HepG2 (cell line): ENCODE data around the gene SETD1B. TPM values are rescaled to one million over a fixed set of nuclear protein-coding genes. Genes with fewer than 3 reads are reported as not detected.

Experiments
- DMAP1 ChIP-seq: IDR thresholded peaks from 2 replicates; pipeline ENCODE4 v1.6.1; 2016
- FOSL2 ChIP-seq: sonication (generic); formaldehyde crosslinking; IDR thresholded peaks from 2 replicates; pipeline ENCODE4 v1.4.0; 2020; ENCODE audit warnings: missing genetic modification reagents
- FOXK2 ChIP-seq: fragments of 450-650 bp; IDR thresholded peaks from 2 replicates; pipeline ENCODE4 v1.6.1; 2016
- KLF12 ChIP-seq: sonication (generic); formaldehyde crosslinking; IDR thresholded peaks from 2 replicates; pipeline ENCODE4 v1.4.0; 2020; ENCODE audit warnings: missing genetic modification reagents, borderline replicate concordance
- MAFG ChIP-seq: sonication (generic); formaldehyde crosslinking; IDR thresholded peaks from 2 replicates; pipeline ENCODE4 v1.5.1; 2020; ENCODE audit warnings: mild to moderate bottlenecking, missing genetic modification reagents
- MAFK ChIP-seq, 2 experiments: IDR thresholded peaks in 1 of 2; conservative IDR thresholded peaks in 1 of 2; 2 replicates each; pipeline ENCODE4 v1.6.1; 2011; ENCODE audit warnings: improper control_type of control experiment in 2 of 2, low read length in 2 of 2
- NR2F2 ChIP-seq: IDR thresholded peaks from 2 replicates; pipeline ENCODE4 v1.6.1; 2012; ENCODE audit warnings: low read depth, inconsistent platforms, borderline replicate concordance
- SRF ChIP-seq: IDR thresholded peaks from 2 replicates; pipeline ENCODE4 v1.6.1; 2011; ENCODE audit warnings: mild to moderate bottlenecking, low read depth, low read length, moderate library complexity
- ZNF468 ChIP-seq: sonication (generic); formaldehyde crosslinking; IDR thresholded peaks from 2 replicates; pipeline ENCODE4 v1.8.0; 2022; ENCODE audit warnings: mild to moderate bottlenecking, moderate library complexity, missing genetic modification reagents
- ZNF510 ChIP-seq: sonication (generic); formaldehyde crosslinking; IDR thresholded peaks from 2 replicates; pipeline ENCODE4 v1.4.0; 2020; ENCODE audit warnings: low read depth, mild to moderate bottlenecking, missing genetic modification reagents
- ZNF556 ChIP-seq: sonication (generic); formaldehyde crosslinking; IDR thresholded peaks from 2 replicates; pipeline ENCODE4 v1.4.0; 2020; ENCODE audit warnings: mild to moderate bottlenecking, missing genetic modification reagents, borderline replicate concordance
- polyA plus RNA-seq, 8 experiments: library from polyadenylated mRNA; depleted of rRNA in 3 of 8; stranded (reverse) in 7 of 8; unstranded in 1 of 8; fragments of >200 nt; fragmentation: Illumina TruSeq in 4 of 8; extraction: Trizol in 4 of 8; gene quantifications; 2 replicates each; pipeline versions ENCODE4 v1.2.1 to v1.2.3, GENCODE V29; 2011 to 2016; ENCODE audit warnings: low read depth in 4 of 8, missing spikeins in 1 of 8, mixed read lengths in 1 of 8; ENCODE audit not compliant: insufficient read depth in 1 of 8
- total RNA-seq, 5 experiments: library from RNA; depleted of rRNA; stranded (reverse); fragments of >200 nt; fragmentation: Illumina TruSeq; extraction: Trizol; gene quantifications; 2 replicates each; pipeline ENCODE4 v1.2.3, GENCODE V29; 2016; ENCODE audit warnings: low read depth in 1 of 5
- TF ChIP-seq, protein P1 (sequence below): sonication (generic); formaldehyde crosslinking; IDR thresholded peaks from 2 replicates; pipeline ENCODE4 v1.4.0; 2020; ENCODE audit warnings: missing genetic modification reagents, mild to moderate bottlenecking, borderline replicate concordance
- TF ChIP-seq, protein P2 (sequence below), 2 experiments: fragments of 450-650 bp in 1 of 2; sonication (generic) in 1 of 2; formaldehyde crosslinking in 1 of 2; IDR thresholded peaks; 2 replicates each; pipeline versions ENCODE4 v1.6.1 to v1.8.0; 2016 to 2022; ENCODE audit warnings: antibody characterized with exemption in 1 of 2, mild to moderate bottlenecking in 1 of 2, missing genetic modification reagents in 1 of 2
- TF ChIP-seq, protein P3 (sequence below): sonication (generic); formaldehyde crosslinking; IDR thresholded peaks from 2 replicates; pipeline ENCODE4 v1.5.0; 2020; ENCODE audit warnings: missing genetic modification reagents

Gene SETD1B
- total and polyA plus RNA-seq, 2 of the 13 experiments (the other 11 are each of a cell fraction or from before 2014, with no cell fraction given), result 1.1 to 1.4 TPM

GRCh38 chr12:121802843-121803698 is 738 bp upstream of the SETD1B start (continued):
- TF ChIP-seq FOXK2 (no peak), KLF12 (no peak), MAFK (conservative IDR thresholded peaks at IDR 0.05 in 1 of 2, IDR thresholded peaks at IDR 0.05 in 1 of 2; ENCODE audit: low read length in 2 of 2) (no peak), ZNF510 (no peak), DMAP1 (CRISPR knock-in tag) (peak; percentile 76; the same call in 1 of the 2 replicates), ZNF468 (CRISPR knock-in tag) (no peak), FOSL2 (CRISPR knock-in tag) (peak; percentile 22; the same call in 1 of the 2 replicates), SRF (no peak), NR2F2 (no peak), ZNF556 (CRISPR knock-in tag) (0 out of 2 replicates have a peak, but pooled peaks have one; percentile 67), MAFG (CRISPR knock-in tag) (no peak)
- TF ChIP-seq, protein P1, sequence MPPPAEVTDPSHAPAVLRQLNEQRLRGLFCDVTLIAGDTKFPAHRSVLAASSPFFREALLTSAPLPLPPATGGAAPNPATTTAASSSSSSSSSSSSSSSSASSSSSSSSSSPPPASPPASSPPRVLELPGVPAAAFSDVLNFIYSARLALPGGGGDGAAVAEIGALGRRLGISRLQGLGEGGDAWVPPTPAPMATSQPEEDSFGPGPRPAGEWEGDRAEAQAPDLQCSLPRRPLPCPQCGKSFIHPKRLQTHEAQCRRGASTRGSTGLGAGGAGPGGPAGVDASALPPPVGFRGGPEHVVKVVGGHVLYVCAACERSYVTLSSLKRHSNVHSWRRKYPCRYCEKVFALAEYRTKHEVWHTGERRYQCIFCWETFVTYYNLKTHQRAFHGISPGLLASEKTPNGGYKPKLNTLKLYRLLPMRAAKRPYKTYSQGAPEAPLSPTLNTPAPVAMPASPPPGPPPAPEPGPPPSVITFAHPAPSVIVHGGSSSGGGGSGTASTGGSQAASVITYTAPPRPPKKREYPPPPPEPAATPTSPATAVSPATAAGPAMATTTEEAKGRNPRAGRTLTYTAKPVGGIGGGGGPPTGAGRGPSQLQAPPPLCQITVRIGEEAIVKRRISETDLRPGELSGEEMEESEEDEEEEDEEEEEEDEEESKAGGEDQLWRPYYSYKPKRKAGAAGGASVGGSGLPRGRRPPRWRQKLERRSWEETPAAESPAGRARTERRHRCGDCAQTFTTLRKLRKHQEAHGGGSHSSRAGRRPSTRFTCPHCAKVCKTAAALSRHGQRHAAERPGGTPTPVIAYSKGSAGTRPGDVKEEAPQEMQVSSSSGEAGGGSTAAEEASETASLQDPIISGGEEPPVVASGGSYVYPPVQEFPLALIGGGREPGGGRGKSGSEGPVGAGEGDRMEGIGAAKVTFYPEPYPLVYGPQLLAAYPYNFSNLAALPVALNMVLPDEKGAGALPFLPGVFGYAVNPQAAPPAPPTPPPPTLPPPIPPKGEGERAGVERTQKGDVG, result 0 out of 2 replicates have a peak, but pooled peaks have one; percentile 8
- TF ChIP-seq, protein P2, sequence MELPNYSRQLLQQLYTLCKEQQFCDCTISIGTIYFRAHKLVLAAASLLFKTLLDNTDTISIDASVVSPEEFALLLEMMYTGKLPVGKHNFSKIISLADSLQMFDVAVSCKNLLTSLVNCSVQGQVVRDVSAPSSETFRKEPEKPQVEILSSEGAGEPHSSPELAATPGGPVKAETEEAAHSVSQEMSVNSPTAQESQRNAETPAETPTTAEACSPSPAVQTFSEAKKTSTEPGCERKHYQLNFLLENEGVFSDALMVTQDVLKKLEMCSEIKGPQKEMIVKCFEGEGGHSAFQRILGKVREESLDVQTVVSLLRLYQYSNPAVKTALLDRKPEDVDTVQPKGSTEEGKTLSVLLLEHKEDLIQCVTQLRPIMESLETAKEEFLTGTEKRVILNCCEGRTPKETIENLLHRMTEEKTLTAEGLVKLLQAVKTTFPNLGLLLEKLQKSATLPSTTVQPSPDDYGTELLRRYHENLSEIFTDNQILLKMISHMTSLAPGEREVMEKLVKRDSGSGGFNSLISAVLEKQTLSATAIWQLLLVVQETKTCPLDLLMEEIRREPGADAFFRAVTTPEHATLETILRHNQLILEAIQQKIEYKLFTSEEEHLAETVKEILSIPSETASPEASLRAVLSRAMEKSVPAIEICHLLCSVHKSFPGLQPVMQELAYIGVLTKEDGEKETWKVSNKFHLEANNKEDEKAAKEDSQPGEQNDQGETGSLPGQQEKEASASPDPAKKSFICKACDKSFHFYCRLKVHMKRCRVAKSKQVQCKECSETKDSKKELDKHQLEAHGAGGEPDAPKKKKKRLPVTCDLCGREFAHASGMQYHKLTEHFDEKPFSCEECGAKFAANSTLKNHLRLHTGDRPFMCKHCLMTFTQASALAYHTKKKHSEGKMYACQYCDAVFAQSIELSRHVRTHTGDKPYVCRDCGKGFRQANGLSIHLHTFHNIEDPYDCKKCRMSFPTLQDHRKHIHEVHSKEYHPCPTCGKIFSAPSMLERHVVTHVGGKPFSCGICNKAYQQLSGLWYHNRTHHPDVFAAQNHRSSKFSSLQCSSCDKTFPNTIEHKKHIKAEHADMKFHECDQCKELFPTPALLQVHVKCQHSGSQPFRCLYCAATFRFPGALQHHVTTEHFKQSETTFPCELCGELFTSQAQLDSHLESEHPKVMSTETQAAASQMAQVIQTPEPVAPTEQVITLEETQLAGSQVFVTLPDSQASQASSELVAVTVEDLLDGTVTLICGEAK (IDR thresholded peaks at IDR 0.05), result no peak
- TF ChIP-seq, protein P2 (CRISPR knock-in tag; IDR thresholded peaks at IDR 0.05), result peak; percentile 20; the same call in 1 of the 2 replicates
- TF ChIP-seq, protein P3, sequence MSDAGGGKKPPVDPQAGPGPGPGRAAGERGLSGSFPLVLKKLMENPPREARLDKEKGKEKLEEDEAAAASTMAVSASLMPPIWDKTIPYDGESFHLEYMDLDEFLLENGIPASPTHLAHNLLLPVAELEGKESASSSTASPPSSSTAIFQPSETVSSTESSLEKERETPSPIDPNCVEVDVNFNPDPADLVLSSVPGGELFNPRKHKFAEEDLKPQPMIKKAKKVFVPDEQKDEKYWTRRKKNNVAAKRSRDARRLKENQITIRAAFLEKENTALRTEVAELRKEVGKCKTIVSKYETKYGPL (CRISPR knock-in tag), result no peak; the same call in 1 of the 2 replicates
